SH-SY5Y (cell line): Measurements from ENCODE around the gene CHN1.

ENCODE experiments used
- GATA2 ChIP-seq: IDR thresholded peaks from 2 replicates; pipeline ENCODE4 v1.6.1; 2011; ENCODE audit warnings: mild to moderate bottlenecking, low read depth, low read length
- GATA3 ChIP-seq: IDR thresholded peaks from 2 replicates; pipeline ENCODE4 v1.6.1; 2011; ENCODE audit warnings: low read depth, mild to moderate bottlenecking, low read length, moderate library complexity

- TF ChIP-seq GATA2 = no peak
- TF ChIP-seq GATA3 = no peak
Measured at GRCh38 chr2:174992886-174993285, 12.3 kb downstream of the CHN1 start.
